UCSD-AML1 (cell line): ENCODE results near the gene KBTBD8.

ENCODE experiments used
- DNase-seq: peaks from one replicate; lab custom pipeline; 2025; ENCODE audit not compliant: unreplicated experiment; lab: John Stamatoyannopoulos, UW

Gene KBTBD8

GRCh38 chr3:66996696-66997095 lies 1.4 kb upstream of the KBTBD8 start:
- DNase-seq: no peak

DNA sequence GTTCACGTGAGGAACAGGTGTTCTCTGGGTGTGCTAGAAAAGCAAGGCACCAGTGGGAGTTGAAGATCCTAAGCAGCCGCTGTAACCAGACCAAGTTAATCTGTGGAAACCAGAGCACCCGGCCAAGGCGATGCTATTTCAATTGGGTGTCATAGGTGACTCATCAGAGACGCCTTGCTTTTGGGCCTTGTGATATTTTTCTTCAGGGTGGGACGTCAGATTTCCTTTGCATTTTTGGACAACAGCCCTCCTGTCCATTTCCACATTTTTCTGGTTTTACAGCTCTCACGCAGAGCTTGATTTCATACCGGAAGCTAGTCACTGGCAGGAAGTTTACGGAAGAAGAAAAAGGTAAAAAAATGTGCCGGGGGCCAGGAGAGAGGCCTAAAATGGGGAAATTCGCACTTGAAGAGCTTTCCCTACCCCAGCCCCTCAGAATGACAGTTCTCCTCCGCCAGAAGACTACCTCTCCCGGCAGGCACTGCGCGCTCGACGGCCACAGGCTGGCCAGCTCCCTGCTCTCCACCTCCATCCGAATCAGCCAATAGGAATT lies 471 bp upstream of the KBTBD8 start:
- DNase-seq: no peak

GRCh38 chr3:66998904-66999235 lies 763 bp downstream of the KBTBD8 start:
- DNase-seq: no peak

GRCh38 chr3:67000009-67000408 lies 1.9 kb downstream of the KBTBD8 start:
- no peak for DNase-seq

GRCh38 chr3:67001086-67001861 lies 3.2 kb downstream of the KBTBD8 start:
- DNase-seq: no peak

DNA sequence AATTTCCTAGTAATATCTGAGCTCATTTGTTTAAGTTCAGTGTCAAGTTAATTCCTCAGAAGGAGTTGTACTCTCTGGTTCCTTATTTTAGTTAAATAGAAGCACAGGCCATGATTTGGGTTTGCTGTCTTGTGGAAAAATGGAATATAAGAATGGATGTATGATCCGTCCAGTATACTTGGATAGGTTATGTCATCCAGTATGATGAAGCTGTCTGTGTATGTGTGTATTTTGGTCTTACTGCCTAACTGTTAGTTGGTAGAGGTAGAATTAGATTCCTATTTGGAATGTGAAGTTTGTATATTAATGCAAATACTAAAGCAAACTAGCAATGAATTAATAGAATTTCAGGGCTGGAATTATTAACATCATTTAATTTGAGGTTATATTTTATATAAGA lies 7.9 kb downstream of the KBTBD8 start:
- no peak for DNase-seq

DNA sequence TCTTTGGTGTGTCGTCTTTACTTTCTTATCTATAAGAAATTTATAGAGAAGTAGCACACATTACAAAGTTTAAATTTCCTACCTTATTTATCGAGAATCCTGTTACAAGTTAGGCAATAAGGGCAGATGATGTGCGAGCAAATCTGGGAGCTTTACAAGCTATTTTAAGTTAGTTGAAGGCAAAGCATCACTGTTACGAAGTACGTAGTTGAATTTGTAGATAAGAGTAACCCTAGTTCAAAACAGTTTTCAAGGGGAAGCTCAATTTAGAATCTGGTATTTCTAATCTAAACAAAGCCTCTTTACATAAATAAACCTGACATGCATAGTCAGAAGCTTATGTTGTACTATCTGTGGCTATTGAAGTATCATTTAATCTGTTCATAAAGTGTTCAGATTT lies 8.4 kb downstream of the KBTBD8 start:
- no peak for DNase-seq

GRCh38 chr3:67008388-67008787 lies 10.3 kb downstream of the KBTBD8 start:
- no peak for DNase-seq

- no peak for DNase-seq
Observed at GRCh38 chr3:67009716-67010115, 11.6 kb downstream of the KBTBD8 start.

- DNase-seq: no peak
Observed at GRCh38 chr3:67011414-67012131, 13.5 kb downstream of the KBTBD8 start.

DNA sequence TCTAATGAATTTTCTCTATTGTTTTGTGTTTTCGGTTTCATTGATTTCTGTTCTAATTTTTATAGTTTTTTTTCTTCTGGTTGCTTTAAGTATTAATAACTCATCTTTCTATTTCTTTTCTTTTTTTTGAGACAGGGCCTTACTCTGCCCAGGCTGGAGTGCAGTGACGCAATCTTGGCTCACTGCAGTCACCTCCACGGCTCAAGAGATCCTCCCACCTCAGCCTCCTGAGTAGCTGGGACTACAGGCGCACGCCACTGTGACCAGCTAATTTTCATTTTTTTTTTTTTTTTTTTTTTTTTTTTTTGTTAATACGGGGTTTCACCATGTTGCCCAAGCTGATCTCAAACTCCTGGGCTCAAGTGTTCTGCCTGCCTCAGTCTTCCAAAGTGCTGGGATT lies 14.5 kb downstream of the KBTBD8 start:
- DNase-seq: no peak

DNA sequence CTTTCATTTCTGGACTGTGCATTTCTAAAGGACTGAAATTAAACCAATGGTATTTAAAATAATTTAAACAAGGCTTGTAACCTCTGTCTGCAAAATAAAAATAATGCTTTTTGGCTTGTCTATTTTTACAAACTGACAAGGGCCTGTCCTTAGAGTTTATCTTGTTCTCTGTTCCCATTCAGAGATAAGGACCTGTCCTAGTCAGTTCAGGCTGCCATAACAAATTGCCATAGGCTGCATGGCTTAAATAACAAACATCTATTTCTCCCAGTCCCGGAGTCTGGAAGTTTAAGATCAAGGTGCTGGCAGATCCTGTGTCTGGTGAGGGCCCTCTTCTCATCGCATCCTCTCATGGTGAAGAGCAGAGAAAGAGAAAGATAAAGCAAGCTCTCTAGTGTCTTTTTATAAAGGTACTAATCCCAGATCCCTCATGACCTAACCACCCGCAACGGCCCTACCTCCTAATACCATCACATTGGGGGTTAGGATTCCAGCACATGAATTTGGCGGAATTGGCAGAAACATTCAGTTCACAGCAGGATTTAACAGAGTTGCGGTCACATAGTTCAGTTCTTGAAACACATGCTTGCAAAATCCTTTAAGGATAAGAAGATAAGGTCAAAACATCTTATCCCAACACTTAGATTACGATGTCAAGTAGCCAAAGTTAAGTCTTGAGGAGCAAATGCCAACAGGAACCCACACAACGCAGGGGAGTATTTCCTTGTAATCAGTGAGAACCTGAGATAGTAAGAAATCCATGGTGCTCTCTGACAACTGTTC lies 17.8 kb downstream of the KBTBD8 start:
- DNase-seq: no peak

GRCh38 chr3:67016522-67017080 lies 18.5 kb downstream of the KBTBD8 start:
- no peak for DNase-seq

GRCh38 chr3:67017211-67017610 lies 19.1 kb downstream of the KBTBD8 start:
- no peak for DNase-seq

GRCh38 chr3:67018105-67018788 lies 20.1 kb downstream of the KBTBD8 start:
- DNase-seq: peak; percentile 42

GRCh38 chr3:67018789-67019526 lies 20.9 kb downstream of the KBTBD8 start:
- DNase-seq: no peak

DNA sequence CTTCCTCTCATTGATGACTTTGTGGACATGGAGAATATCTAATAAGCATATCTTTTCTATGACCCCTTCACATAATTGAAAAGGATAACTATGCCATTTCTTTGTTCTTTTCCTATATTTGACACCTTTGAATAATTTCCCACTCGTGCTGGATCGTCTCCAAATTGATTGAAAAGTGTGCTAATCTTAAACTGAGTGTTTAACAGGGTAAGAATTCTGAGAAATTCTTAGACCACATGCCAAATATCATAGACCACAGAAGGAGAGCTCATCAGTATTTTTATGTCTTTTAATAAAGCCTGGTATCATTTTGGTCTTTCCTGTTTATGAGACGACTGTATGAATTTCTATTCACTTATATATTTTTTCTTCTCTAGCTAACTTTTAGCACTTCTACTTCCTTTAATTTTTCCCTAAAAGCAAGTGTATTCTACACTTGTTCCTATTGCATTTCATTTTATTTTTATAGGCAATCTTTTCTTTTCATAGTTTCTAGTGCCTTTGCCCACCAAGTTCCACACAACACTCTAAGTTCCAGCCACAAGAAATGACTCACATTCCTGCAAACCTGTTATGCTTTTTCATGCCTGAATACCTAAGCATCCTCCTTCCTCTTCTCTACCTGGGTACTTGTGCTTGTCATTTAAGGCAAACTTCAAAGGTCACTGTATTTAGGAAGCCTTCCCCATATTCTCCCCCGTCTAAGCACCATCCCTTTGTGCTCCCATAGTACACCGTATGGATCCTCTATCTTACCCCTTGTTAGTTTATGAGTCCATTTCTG lies 30.1 kb downstream of the KBTBD8 start:
- no peak for DNase-seq

GRCh38 chr3:67030785-67031740 lies 33.0 kb downstream of the KBTBD8 start:
- DNase-seq: no peak
